ENCODE data around the gene C9orf152. TPM values are rescaled to one million over a fixed set of nuclear protein-coding genes. Genes with fewer than 3 reads are reported as not detected.

Gene C9orf152
- total and polyA plus RNA-seq, 2 of the 13 experiments (the other 11 are each of a cell fraction or from before 2014, with no cell fraction given), result 0.24 to 0.48 TPM

DNA sequence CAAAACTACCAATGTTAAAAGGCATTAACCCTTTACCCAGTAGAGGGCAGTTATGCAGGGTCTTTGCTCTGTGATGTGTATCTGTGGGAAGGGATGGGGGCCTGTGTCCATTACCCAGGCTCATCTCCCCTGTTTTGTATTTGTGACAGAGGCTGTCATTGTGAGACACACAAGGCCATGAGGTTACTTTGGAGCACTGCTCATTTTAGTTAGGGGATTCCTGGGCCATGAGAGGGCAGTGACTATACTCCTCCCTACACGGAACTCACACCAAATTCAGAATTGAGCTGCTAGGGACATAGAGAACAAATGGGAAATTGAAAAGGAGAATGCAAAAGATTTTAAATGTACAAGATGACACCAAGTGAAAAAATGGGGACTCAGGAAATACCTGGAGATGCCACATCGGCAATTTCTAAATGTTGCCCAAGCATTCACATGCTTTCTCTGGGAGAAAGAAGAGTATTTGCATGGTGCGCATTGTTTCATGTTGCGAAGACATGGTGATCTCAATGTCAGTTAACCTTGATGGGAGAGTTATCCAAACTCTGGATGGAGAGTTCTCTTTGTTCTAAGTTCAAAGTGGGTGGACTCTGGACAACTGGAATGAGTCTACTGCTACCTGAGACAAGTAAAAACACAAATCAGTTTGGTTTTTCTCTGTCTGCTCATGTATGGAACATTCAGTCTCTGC lies 32.5 kb downstream of the C9orf152 start (continued):
- TF ChIP-seq, protein P1, sequence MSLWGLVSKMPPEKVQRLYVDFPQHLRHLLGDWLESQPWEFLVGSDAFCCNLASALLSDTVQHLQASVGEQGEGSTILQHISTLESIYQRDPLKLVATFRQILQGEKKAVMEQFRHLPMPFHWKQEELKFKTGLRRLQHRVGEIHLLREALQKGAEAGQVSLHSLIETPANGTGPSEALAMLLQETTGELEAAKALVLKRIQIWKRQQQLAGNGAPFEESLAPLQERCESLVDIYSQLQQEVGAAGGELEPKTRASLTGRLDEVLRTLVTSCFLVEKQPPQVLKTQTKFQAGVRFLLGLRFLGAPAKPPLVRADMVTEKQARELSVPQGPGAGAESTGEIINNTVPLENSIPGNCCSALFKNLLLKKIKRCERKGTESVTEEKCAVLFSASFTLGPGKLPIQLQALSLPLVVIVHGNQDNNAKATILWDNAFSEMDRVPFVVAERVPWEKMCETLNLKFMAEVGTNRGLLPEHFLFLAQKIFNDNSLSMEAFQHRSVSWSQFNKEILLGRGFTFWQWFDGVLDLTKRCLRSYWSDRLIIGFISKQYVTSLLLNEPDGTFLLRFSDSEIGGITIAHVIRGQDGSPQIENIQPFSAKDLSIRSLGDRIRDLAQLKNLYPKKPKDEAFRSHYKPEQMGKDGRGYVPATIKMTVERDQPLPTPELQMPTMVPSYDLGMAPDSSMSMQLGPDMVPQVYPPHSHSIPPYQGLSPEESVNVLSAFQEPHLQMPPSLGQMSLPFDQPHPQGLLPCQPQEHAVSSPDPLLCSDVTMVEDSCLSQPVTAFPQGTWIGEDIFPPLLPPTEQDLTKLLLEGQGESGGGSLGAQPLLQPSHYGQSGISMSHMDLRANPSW (CRISPR knock-in tag; IDR thresholded peaks at IDR 0.05; ENCODE audit: borderline replicate concordance), result no peak
- TF ChIP-seq, protein P2, sequence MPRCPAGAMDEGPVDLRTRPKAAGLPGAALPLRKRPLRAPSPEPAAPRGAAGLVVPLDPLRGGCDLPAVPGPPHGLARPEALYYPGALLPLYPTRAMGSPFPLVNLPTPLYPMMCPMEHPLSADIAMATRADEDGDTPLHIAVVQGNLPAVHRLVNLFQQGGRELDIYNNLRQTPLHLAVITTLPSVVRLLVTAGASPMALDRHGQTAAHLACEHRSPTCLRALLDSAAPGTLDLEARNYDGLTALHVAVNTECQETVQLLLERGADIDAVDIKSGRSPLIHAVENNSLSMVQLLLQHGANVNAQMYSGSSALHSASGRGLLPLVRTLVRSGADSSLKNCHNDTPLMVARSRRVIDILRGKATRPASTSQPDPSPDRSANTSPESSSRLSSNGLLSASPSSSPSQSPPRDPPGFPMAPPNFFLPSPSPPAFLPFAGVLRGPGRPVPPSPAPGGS (CRISPR knock-in tag; IDR thresholded peaks at IDR 0.05), result 0 out of 2 replicates have a peak, but pooled peaks have one; percentile 32
- TF ChIP-seq TEAD3 (CRISPR knock-in tag; optimal IDR thresholded peaks at IDR 0.05; ENCODE audit: borderline replicate concordance) (peak; percentile 65), NFKB2 (CRISPR knock-in tag; IDR thresholded peaks at IDR 0.05; ENCODE audit: borderline replicate concordance) (no peak), KLF15 (CRISPR knock-in tag; IDR thresholded peaks at IDR 0.05; ENCODE audit: borderline replicate concordance) (no peak)

DNA sequence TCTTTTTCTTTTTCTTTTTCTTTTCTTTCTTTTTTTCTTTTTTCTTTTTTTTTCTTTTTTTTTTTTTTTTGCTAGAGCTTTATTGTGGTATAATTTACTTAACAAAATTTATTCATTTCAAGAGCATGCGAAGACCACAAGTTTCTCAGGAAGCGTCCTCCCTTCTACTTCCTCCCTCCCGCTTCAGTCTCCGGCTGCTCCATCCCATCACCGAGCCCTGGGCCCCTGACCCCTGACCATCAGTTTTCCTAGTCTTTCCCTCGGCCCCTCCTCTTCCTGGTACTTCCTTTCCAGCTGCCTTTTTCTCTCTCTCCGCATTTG lies 34.7 kb downstream of the C9orf152 start:
- Histone ChIP-seq H3K27ac (ENCODE audit: extremely low read length, insufficient read depth, low read length) (no peak overlapping the region), H3K9me3 (ENCODE audit: low read length) (no peaks in the 10 kb centered on the region), H2AFZ (ENCODE audit: low read length) (no peak overlapping the region), H3K27me3 (ENCODE audit: control insufficient read depth in 1 of 2, insufficient read depth in 2 of 2, low read length in 2 of 2) (no peaks in the 10 kb centered on the region), H3K79me2 (ENCODE audit: insufficient read depth, low read length) (no peaks in the 10 kb centered on the region), H3K36me3 (replicated peaks in 1 of 2; ENCODE audit: control insufficient read depth in 1 of 2, insufficient read depth in 2 of 2, low read length in 2 of 2) (peaks cover 6 to 19% of the 10 kb centered on the region in 2 experiments; a peak in 4 of 5 replicates), H3K4me2 (ENCODE audit: low read depth, low read length) (no peak overlapping the region), H3K4me1 (ENCODE audit: insufficient read depth, low read length) (peaks cover 37% of the 10 kb centered on the region), H3K9ac (ENCODE audit: insufficient read depth, low read depth, low read length) (no peak overlapping the region), H4K20me1 (ENCODE audit: insufficient read depth, low read length) (no peaks in the 10 kb centered on the region), H3K4me3 (replicated peaks in 1 of 3; ENCODE audit: insufficient read depth in 1 of 3, low read depth in 2 of 3, low read length in 3 of 3) (no peak overlapping the region)
- ATAC-seq (no peak), DNase-seq (ENCODE audit: low spot score) (no peak), FAIRE-seq (no peak)
- ChIA-PET CTCF (ENCODE audit: low intra/inter-chr PET ratio, low total read pairs) (no interaction called here), POLR2A (no interaction called here)
- BruUV-seq (replicated peaks), result no TSS peak
- in situ Hi-C loops (cut with HindIII; ENCODE audit: extremely low pct_ligation_motif_present, low pct_unique_long_range_greater_than_20kb) (no loop called here), intact Hi-C loops (cut with micrococcal nuclease; ENCODE audit: unreplicated experiment) (no loop called here)
- no peak for TF ChIP-seq HMG20B (CRISPR knock-in tag; conservative IDR thresholded peaks at IDR 0.05)
- TF ChIP-seq, protein P3, sequence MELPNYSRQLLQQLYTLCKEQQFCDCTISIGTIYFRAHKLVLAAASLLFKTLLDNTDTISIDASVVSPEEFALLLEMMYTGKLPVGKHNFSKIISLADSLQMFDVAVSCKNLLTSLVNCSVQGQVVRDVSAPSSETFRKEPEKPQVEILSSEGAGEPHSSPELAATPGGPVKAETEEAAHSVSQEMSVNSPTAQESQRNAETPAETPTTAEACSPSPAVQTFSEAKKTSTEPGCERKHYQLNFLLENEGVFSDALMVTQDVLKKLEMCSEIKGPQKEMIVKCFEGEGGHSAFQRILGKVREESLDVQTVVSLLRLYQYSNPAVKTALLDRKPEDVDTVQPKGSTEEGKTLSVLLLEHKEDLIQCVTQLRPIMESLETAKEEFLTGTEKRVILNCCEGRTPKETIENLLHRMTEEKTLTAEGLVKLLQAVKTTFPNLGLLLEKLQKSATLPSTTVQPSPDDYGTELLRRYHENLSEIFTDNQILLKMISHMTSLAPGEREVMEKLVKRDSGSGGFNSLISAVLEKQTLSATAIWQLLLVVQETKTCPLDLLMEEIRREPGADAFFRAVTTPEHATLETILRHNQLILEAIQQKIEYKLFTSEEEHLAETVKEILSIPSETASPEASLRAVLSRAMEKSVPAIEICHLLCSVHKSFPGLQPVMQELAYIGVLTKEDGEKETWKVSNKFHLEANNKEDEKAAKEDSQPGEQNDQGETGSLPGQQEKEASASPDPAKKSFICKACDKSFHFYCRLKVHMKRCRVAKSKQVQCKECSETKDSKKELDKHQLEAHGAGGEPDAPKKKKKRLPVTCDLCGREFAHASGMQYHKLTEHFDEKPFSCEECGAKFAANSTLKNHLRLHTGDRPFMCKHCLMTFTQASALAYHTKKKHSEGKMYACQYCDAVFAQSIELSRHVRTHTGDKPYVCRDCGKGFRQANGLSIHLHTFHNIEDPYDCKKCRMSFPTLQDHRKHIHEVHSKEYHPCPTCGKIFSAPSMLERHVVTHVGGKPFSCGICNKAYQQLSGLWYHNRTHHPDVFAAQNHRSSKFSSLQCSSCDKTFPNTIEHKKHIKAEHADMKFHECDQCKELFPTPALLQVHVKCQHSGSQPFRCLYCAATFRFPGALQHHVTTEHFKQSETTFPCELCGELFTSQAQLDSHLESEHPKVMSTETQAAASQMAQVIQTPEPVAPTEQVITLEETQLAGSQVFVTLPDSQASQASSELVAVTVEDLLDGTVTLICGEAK (IDR thresholded peaks at IDR 0.05), result peak; percentile 76
- TF ChIP-seq, protein P3 (CRISPR knock-in tag; IDR thresholded peaks at IDR 0.05), result no peak
- 86% methylated on average over 7 of the region's 7 CpGs for WGBS (ENCODE audit: low lambda C conversion rate)

All from HepG2 (cell line).